Loucy (cell line): ENCODE measurements around the gene TBC1D8.
A peak's percentile ranks its signal among the peaks of the same experiment; 100 is the strongest.

Experiments used
- H2AFZ ChIP-seq: fragments of 200-600 bp; sonication (generic); 2 replicates; pipeline ENCODE4 v1.6.0; 2016; ENCODE audit warnings: antibody characterized with exemption, mild to moderate bottlenecking, low read length, moderate library complexity
- H3F3A ChIP-seq: fragments of 200-600 bp; 2 replicates; pipeline ENCODE4 v1.6.0; 2016; ENCODE audit warnings: antibody characterized with exemption, low read depth, mild to moderate bottlenecking
- H3K27me3 ChIP-seq: fragments of 200-600 bp; sonication (generic); 2 replicates; pipeline ENCODE4 v1.6.1; 2014; ENCODE audit warnings: low read length, mild to moderate bottlenecking; ENCODE audit not compliant: insufficient read depth, poor library complexity, severe bottlenecking
- H3K36me3 ChIP-seq: fragments of 200-600 bp; sonication (generic); 2 replicates; pipeline ENCODE4 v1.6.1; 2016; ENCODE audit warnings: low read length; ENCODE audit not compliant: insufficient read depth
- H3K4me1 ChIP-seq: fragments of 200-600 bp; sonication (generic); 2 replicates; pipeline ENCODE4 v1.5.1; 2014; ENCODE audit warnings: low read length, mild to moderate bottlenecking; ENCODE audit not compliant: insufficient read depth, poor library complexity, severe bottlenecking
- H3K4me2 ChIP-seq: fragments of 200-600 bp; sonication (generic); 2 replicates; pipeline ENCODE4 v1.6.0; 2014; ENCODE audit warnings: antibody characterized with exemption, low read length, low read depth, mild to moderate bottlenecking; ENCODE audit not compliant: poor library complexity, severe bottlenecking
- H3K4me3 ChIP-seq: fragments of 200-600 bp; sonication (generic); 2 replicates; pipeline ENCODE4 v1.5.1; 2014; ENCODE audit warnings: low read length, mild to moderate bottlenecking, mixed read lengths; ENCODE audit not compliant: poor library complexity, severe bottlenecking
- H3K79me2 ChIP-seq: fragments of 200-600 bp; sonication (generic); 2 replicates; pipeline ENCODE4 v1.6.1; 2014; ENCODE audit warnings: low read length; ENCODE audit not compliant: insufficient read depth
- H3K9ac ChIP-seq: fragments of 200-600 bp; sonication (generic); 2 replicates; pipeline ENCODE4 v1.6.0; 2014; ENCODE audit warnings: mild to moderate bottlenecking, low read depth, low read length, moderate library complexity; ENCODE audit not compliant: poor library complexity, severe bottlenecking
- H3K9me2 ChIP-seq: fragments of 200-600 bp; sonication (generic); replicated peaks from 2 replicates; pipeline ENCODE4 v1.6.1; 2016; ENCODE audit warnings: low read depth, low read length, mixed read lengths
- H3K9me3 ChIP-seq: fragments of 200-600 bp; sonication (generic); 2 replicates; pipeline ENCODE4 v1.6.1; 2014; ENCODE audit warnings: mild to moderate bottlenecking, antibody characterized with exemption, low read length, low read depth; ENCODE audit not compliant: insufficient read depth
- H4K20me1 ChIP-seq: fragments of 200-600 bp; sonication (generic); 2 replicates; pipeline ENCODE4 v1.6.0; 2014; ENCODE audit warnings: antibody characterized with exemption, low read length, mild to moderate bottlenecking; ENCODE audit not compliant: insufficient read depth, poor library complexity, severe bottlenecking
- CTCF ChIP-seq: fragments of 200-600 bp; sonication (generic); conservative IDR thresholded peaks from 2 replicates; pipeline ENCODE4 v1.5.1; 2014; ENCODE audit warnings: mild to moderate bottlenecking, antibody characterized with exemption, low read length
- EZH2phosphoT487 ChIP-seq: fragments of 200-600 bp; IDR thresholded peaks from 2 replicates; pipeline ENCODE4 v1.6.1; 2018; ENCODE audit warnings: antibody characterized with exemption, mild to moderate bottlenecking, moderate library complexity, borderline replicate concordance

Gene TBC1D8

DNA sequence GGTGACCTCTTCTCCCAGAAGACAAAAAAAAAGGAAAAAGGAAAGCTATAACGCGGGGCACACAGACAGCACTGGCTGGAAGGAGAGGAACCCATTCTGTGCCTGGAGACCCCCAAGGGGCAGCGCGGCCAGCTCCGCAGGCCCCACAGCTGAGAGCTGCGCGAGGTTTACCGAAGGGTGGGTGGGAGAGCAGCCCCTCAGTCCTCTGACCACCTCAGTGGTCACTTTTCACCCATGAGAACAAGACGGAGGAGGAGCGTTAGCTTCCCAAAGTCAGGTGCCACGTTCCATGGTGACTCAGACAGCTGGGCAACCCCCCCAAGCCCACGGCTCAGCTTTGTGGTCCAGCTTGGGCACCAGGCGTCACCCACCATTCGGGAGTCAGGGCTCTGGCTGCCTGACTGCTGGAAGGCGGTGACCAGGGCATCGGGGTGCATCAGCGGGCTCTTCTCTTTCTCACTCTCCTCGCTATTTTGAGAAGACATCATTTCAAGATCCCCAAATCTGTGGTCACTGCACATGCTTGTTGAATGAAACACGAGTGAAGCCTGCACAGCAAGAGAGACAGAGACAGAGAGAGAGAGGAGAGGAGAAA is 113.9 kb downstream of the TBC1D8 start:
- H3K9ac ChIP-seq, result no peak overlapping the region
- no peaks in the 10 kb centered on the region for H3K36me3 ChIP-seq
- H3F3A ChIP-seq, result no peaks in the 10 kb centered on the region

DNA sequence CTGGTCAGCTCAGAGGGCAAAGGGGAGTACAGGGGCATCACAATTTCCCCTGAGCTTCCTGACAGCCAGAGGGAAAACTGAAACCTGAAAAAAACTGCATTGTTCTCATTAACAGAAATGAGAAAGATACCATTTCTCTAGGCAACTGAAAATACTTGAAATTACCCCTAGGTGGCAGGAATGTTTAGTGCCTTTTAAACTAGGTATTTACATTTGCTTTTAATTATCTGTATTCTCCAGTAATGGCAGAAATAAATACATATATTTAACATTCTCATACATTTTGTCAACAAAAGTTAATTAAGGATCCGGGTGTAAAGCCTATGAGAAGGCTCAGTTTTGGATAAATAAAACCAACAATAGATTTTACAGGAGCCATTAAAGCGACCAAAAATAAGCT is 114.6 kb downstream of the TBC1D8 start:
- no peak overlapping the region for H3K4me3 ChIP-seq
- H2AFZ ChIP-seq, result no peak overlapping the region
- H3K27me3 ChIP-seq, result no peaks in the 10 kb centered on the region
- H3K79me2 ChIP-seq, result no peaks in the 10 kb centered on the region
- no peaks in the 10 kb centered on the region for H3F3A ChIP-seq
- TF ChIP-seq CTCF, result peak; percentile 67
- no peak for TF ChIP-seq EZH2phosphoT487
- no peak overlapping the region for H3K4me2 ChIP-seq
- H3K9me3 ChIP-seq, result no peaks in the 10 kb centered on the region
- H3K36me3 ChIP-seq, result no peaks in the 10 kb centered on the region
- no peaks in the 10 kb centered on the region for H3K4me1 ChIP-seq
- no peaks in the 10 kb centered on the region for H3K9me2 ChIP-seq
- no peak overlapping the region for H3K9ac ChIP-seq
- no peaks in the 10 kb centered on the region for H4K20me1 ChIP-seq

More for the DNA sequence above, 113.9 kb downstream of the TBC1D8 start:
- Histone ChIP-seq H3K9me2 (no peaks in the 10 kb centered on the region), H4K20me1 (no peaks in the 10 kb centered on the region), H3K4me1 (no peaks in the 10 kb centered on the region), H3K79me2 (no peaks in the 10 kb centered on the region), H3K4me2 (no peak overlapping the region), H3K9me3 (no peaks in the 10 kb centered on the region), H3K27me3 (no peaks in the 10 kb centered on the region), H3K4me3 (no peak overlapping the region), H2AFZ (no peak overlapping the region)
- TF ChIP-seq EZH2phosphoT487, result no peak
- TF ChIP-seq CTCF, result no peak

GRCh38 chr2:101032084-101032776 is 119.0 kb downstream of the TBC1D8 start:
- Histone ChIP-seq H3K9me3 (no peaks in the 10 kb centered on the region), H3K79me2 (no peaks in the 10 kb centered on the region), H3F3A (no peaks in the 10 kb centered on the region), H3K4me1 (no peaks in the 10 kb centered on the region), H4K20me1 (no peaks in the 10 kb centered on the region), H3K27me3 (no peaks in the 10 kb centered on the region), H3K9ac (no peak overlapping the region), H3K4me3 (no peak overlapping the region), H3K9me2 (no peaks in the 10 kb centered on the region), H3K4me2 (no peak overlapping the region), H3K36me3 (no peaks in the 10 kb centered on the region), H2AFZ (no peak overlapping the region)
- TF ChIP-seq CTCF (no peak), EZH2phosphoT487 (no peak)
